GM23338 (cell line): ENCODE results near the gene AGAP3.

Experiments used
- CREB1 ChIP-seq: fragments of 250-450 bp; sonication (Bioruptor Pico); IDR thresholded peaks from 2 replicates; pipeline ENCODE4 v1.5.0; 2020; ENCODE audit warnings: low read depth, mild to moderate bottlenecking, moderate library complexity
- EZH2phosphoT487 ChIP-seq: fragments of 200-600 bp; sonication (generic); IDR thresholded peaks from one replicate; pipeline ENCODE4 v1.8.1; 2018; ENCODE audit warnings: antibody characterized with exemption; ENCODE audit not compliant: unreplicated experiment
- POLR2AphosphoS5 ChIP-seq: IDR thresholded peaks from 2 replicates; pipeline ENCODE4 v1.6.1; 2016; ENCODE audit warnings: antibody characterized with exemption, low read depth
- STAT1 ChIP-seq: IDR thresholded peaks from one replicate; pipeline ENCODE4 v1.6.1; 2016; ENCODE audit warnings: antibody characterized with exemption; ENCODE audit not compliant: unreplicated experiment
- TF ChIP-seq, protein P1 (sequence below), 2 experiments: fragments of 200-600 bp in 1 of 2; sonication (generic) in 1 of 2; conservative IDR thresholded peaks; 2 replicates each; pipeline versions ENCODE4 v1.5.1 to v1.6.1; 2016 to 2017; ENCODE audit warnings: antibody characterized with exemption in 2 of 2, low read depth in 2 of 2, mild to moderate bottlenecking in 2 of 2, moderate library complexity in 1 of 2
- TF ChIP-seq, protein P2 (sequence below): IDR thresholded peaks from one replicate; pipeline ENCODE4 v1.6.1; 2018; ENCODE audit warnings: antibody characterized with exemption; ENCODE audit not compliant: unreplicated experiment

DNA sequence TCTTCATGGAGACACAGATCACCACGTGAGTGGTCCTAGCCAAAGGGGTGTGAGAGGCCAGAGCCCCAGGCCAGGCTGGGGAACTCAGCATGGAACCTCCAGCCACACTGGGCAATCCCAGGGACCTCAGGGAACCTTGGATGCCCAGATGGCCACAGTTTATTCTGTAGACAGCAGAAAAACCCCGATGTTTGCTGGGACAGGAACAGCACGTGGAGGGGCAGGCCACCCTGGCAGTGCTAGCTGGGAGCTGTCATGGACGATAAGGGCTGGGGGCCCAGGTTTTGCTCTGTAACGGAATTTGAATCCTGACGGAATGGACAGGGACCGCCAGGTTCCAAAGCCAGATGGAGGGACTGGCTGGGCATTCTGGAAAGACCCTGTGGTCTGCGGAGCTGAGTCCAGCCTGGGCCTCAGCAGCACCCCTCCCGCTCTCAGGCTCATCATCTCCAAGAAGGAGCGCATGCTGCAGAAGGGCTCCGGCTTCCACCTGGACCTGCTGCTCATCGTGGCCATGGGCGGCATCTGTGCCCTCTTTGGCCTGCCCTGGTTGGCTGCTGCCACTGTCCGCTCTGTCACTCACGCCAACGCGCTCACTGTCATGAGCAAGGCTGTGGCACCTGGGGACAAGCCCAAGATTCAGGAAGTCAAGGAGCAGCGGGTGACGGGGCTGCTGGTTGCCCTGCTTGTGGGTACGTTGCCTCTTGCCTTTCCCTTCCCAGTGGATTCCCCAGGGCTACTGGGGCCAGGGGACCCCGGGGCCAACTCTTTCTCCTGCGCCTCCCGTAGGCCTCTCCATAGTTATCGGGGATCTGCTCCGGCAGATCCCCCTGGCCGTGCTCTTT, 11.2 kb upstream of the AGAP3 start:
- TF ChIP-seq EZH2phosphoT487 (no peak), CREB1 (no peak), POLR2AphosphoS5 (no peak), STAT1 (no peak)
- TF ChIP-seq, protein P1, sequence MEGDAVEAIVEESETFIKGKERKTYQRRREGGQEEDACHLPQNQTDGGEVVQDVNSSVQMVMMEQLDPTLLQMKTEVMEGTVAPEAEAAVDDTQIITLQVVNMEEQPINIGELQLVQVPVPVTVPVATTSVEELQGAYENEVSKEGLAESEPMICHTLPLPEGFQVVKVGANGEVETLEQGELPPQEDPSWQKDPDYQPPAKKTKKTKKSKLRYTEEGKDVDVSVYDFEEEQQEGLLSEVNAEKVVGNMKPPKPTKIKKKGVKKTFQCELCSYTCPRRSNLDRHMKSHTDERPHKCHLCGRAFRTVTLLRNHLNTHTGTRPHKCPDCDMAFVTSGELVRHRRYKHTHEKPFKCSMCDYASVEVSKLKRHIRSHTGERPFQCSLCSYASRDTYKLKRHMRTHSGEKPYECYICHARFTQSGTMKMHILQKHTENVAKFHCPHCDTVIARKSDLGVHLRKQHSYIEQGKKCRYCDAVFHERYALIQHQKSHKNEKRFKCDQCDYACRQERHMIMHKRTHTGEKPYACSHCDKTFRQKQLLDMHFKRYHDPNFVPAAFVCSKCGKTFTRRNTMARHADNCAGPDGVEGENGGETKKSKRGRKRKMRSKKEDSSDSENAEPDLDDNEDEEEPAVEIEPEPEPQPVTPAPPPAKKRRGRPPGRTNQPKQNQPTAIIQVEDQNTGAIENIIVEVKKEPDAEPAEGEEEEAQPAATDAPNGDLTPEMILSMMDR (conservative IDR thresholded peaks at IDR 0.05; ENCODE audit: low read depth in 2 of 2) = no peak
- TF ChIP-seq, protein P2, sequence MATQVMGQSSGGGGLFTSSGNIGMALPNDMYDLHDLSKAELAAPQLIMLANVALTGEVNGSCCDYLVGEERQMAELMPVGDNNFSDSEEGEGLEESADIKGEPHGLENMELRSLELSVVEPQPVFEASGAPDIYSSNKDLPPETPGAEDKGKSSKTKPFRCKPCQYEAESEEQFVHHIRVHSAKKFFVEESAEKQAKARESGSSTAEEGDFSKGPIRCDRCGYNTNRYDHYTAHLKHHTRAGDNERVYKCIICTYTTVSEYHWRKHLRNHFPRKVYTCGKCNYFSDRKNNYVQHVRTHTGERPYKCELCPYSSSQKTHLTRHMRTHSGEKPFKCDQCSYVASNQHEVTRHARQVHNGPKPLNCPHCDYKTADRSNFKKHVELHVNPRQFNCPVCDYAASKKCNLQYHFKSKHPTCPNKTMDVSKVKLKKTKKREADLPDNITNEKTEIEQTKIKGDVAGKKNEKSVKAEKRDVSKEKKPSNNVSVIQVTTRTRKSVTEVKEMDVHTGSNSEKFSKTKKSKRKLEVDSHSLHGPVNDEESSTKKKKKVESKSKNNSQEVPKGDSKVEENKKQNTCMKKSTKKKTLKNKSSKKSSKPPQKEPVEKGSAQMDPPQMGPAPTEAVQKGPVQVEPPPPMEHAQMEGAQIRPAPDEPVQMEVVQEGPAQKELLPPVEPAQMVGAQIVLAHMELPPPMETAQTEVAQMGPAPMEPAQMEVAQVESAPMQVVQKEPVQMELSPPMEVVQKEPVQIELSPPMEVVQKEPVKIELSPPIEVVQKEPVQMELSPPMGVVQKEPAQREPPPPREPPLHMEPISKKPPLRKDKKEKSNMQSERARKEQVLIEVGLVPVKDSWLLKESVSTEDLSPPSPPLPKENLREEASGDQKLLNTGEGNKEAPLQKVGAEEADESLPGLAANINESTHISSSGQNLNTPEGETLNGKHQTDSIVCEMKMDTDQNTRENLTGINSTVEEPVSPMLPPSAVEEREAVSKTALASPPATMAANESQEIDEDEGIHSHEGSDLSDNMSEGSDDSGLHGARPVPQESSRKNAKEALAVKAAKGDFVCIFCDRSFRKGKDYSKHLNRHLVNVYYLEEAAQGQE = no peak
